NT2/D1 (cell line): ENCODE data around the gene SNAP47.

ENCODE experiments used
- YY1 ChIP-seq: IDR thresholded peaks from 2 replicates; pipeline ENCODE4 v1.6.1; 2011; ENCODE audit not compliant: insufficient read length, insufficient read depth
- ZNF274 ChIP-seq: IDR thresholded peaks from 2 replicates; pipeline ENCODE4 v1.6.1; 2011; ENCODE audit warnings: mild to moderate bottlenecking, low read depth, low read length

- TF ChIP-seq YY1: no peak
- TF ChIP-seq ZNF274: no peak
Observed at GRCh38 chr1:227734856-227735538, at the start of gene SNAP47, which contains the start of gene JMJD4.
